GM12878 (cell line): Measurements from ENCODE around the gene KCNQ1OT1.

Experiments
- ATF3 ChIP-seq: IDR thresholded peaks from 2 replicates; pipeline ENCODE4 v1.6.1; 2011; ENCODE audit warnings: low read depth, mild to moderate bottlenecking, low read length, moderate library complexity, borderline replicate concordance; ENCODE audit errors: extremely low read depth
- EZH2 ChIP-seq: IDR thresholded peaks from 2 replicates; pipeline ENCODE4 v1.6.1; 2012; ENCODE audit warnings: low read depth, mild to moderate bottlenecking, control low read depth, inconsistent platforms, low read length, borderline replicate concordance; ENCODE audit not compliant: control insufficient read depth
- IRF3 ChIP-seq: fragments of 450-650 bp; IDR thresholded peaks from 2 replicates; pipeline ENCODE4 v1.6.1; 2014; ENCODE audit warnings: mild to moderate bottlenecking
- MXI1 ChIP-seq: fragments of 150-350 bp; IDR thresholded peaks from 2 replicates; pipeline ENCODE4 v1.6.1; 2011; ENCODE audit warnings: low read depth, mild to moderate bottlenecking, inconsistent platforms, low read length, improper control_type of control experiment
- NFYB ChIP-seq: IDR thresholded peaks from 2 replicates; pipeline ENCODE4 v1.6.1; 2011; ENCODE audit warnings: low read depth, mild to moderate bottlenecking, low read length, improper control_type of control experiment, moderate library complexity; ENCODE audit not compliant: insufficient read depth
- RBBP5 ChIP-seq: fragments of 200-600 bp; sonication (generic); conservative IDR thresholded peaks from 2 replicates; pipeline ENCODE4 v1.6.1; 2016
- RFX5 ChIP-seq: IDR thresholded peaks from 2 replicates; pipeline ENCODE4 v1.6.1; 2011; ENCODE audit warnings: low read depth, low read length, improper control_type of control experiment
- SMARCA5 ChIP-seq: fragments of 450-650 bp; IDR thresholded peaks from 2 replicates; pipeline ENCODE4 v1.6.1; 2017; ENCODE audit warnings: mild to moderate bottlenecking
- SP1 ChIP-seq: IDR thresholded peaks from one replicate; pipeline ENCODE4 v1.6.1; 2011; ENCODE audit warnings: low read depth, low read length
- ZBTB4 ChIP-seq: fragments of 450-650 bp; formaldehyde crosslinking; IDR thresholded peaks from 2 replicates; pipeline ENCODE4 v1.4.0; 2022; ENCODE audit warnings: mild to moderate bottlenecking, moderate library complexity
- ZNF384 ChIP-seq: IDR thresholded peaks from 2 replicates; pipeline ENCODE4 v1.6.1; 2012; ENCODE audit warnings: low read depth, mild to moderate bottlenecking, low read length, improper control_type of control experiment, borderline replicate concordance
- TF ChIP-seq, protein P1 (sequence below), 3 experiments: IDR thresholded peaks in 2 of 3; conservative IDR thresholded peaks in 1 of 3; 2 replicates each; pipeline ENCODE4 v1.5.1; 2011; ENCODE audit warnings: low read depth in 3 of 3, low read length in 3 of 3, mild to moderate bottlenecking in 3 of 3, control low read depth in 2 of 3, moderate library complexity in 2 of 3, inconsistent platforms in 1 of 3, mixed read lengths in 1 of 3; ENCODE audit not compliant: control insufficient read depth in 2 of 3, insufficient read depth in 1 of 3; ENCODE audit errors: extremely low read depth in 1 of 3

- TF ChIP-seq ATF3, result no peak
- TF ChIP-seq NFYB, result no peak
- TF ChIP-seq, protein P1, sequence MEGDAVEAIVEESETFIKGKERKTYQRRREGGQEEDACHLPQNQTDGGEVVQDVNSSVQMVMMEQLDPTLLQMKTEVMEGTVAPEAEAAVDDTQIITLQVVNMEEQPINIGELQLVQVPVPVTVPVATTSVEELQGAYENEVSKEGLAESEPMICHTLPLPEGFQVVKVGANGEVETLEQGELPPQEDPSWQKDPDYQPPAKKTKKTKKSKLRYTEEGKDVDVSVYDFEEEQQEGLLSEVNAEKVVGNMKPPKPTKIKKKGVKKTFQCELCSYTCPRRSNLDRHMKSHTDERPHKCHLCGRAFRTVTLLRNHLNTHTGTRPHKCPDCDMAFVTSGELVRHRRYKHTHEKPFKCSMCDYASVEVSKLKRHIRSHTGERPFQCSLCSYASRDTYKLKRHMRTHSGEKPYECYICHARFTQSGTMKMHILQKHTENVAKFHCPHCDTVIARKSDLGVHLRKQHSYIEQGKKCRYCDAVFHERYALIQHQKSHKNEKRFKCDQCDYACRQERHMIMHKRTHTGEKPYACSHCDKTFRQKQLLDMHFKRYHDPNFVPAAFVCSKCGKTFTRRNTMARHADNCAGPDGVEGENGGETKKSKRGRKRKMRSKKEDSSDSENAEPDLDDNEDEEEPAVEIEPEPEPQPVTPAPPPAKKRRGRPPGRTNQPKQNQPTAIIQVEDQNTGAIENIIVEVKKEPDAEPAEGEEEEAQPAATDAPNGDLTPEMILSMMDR (IDR thresholded peaks at IDR 0.05 in 2 of 3, conservative IDR thresholded peaks at IDR 0.05 in 1 of 3; ENCODE audit: control insufficient read depth in 2 of 3, extremely low read depth in 1 of 3, insufficient read depth in 1 of 3, low read depth in 3 of 3, low read length in 3 of 3), result no peak
- TF ChIP-seq MXI1, result no peak
- no peak for TF ChIP-seq IRF3
- no peak for TF ChIP-seq ZNF384
- no peak for TF ChIP-seq EZH2
- no peak for TF ChIP-seq SMARCA5
- TF ChIP-seq RFX5, result no peak
- no peak for TF ChIP-seq RBBP5
- no peak for TF ChIP-seq SP1
- no peak for TF ChIP-seq ZBTB4 (CRISPR knock-in tag)
Measured at GRCh38 chr11:2631161-2631560, 68.6 kb downstream of the KCNQ1OT1 start.
